D721Med (cell line): ENCODE results near the gene FLYWCH1.
A peak's percentile ranks its signal among the peaks of the same experiment; 100 is the strongest.
"Not testable (repeated sequence)": the region's sequence is repeated elsewhere in the genome, so short reads cannot be mapped to it uniquely, and the experiment has no call there.

Experiments used
- DNase-seq: peaks from one replicate; pipeline ENCODE4 v3.0.0; 2011; ENCODE audit warnings: low spot score; ENCODE audit not compliant: insufficient read length
- FAIRE-seq: peaks from 2 replicates; lab custom pipeline; 2011; peaks lifted over from hg19 to GRCh38; lab: Jason Lieb, UNC
- CTCF ChIP-seq: IDR thresholded peaks from 2 replicates; pipeline ENCODE4 v1.5.1; 2012; ENCODE audit warnings: mild to moderate bottlenecking, control low read depth; ENCODE audit not compliant: insufficient read depth; ENCODE audit errors: missing control alignments

The FLYWCH1 gene

GRCh38 chr16:2928796-2929195 lies 17.1 kb downstream of the FLYWCH1 start:
- TF ChIP-seq CTCF: no peak
- DNase-seq: peak; percentile 6
- no peak for FAIRE-seq

- DNase-seq (peak; percentile 1), FAIRE-seq (no peak)
- no peak for TF ChIP-seq CTCF
Measured at GRCh38 chr16:2929693-2930092, 18.0 kb downstream of the FLYWCH1 start.

- DNase-seq (peak; percentile 8), FAIRE-seq (no peak)
- no peak for TF ChIP-seq CTCF
Measured at GRCh38 chr16:2930236-2930635, 18.5 kb downstream of the FLYWCH1 start.

GRCh38 chr16:2931231-2931914 lies 19.6 kb downstream of the FLYWCH1 start:
- not testable (repeated sequence) for DNase-seq, FAIRE-seq

GRCh38 chr16:2933136-2933535 lies 21.4 kb downstream of the FLYWCH1 start:
- no peak for TF ChIP-seq CTCF
- DNase-seq (peak; percentile 10), FAIRE-seq (no peak)

- DNase-seq: no peak
- TF ChIP-seq CTCF: no peak
- FAIRE-seq: no peak
Measured at GRCh38 chr16:2933701-2934100, 22.0 kb downstream of the FLYWCH1 start.

GRCh38 chr16:2934450-2934849 lies 22.7 kb downstream of the FLYWCH1 start:
- DNase-seq: peak; percentile 7
- no peak for TF ChIP-seq CTCF
- no peak for FAIRE-seq

- peak; percentile 5 for DNase-seq
- no peak for FAIRE-seq
- TF ChIP-seq CTCF: no peak
Measured at GRCh38 chr16:2936436-2937011, 24.8 kb downstream of the FLYWCH1 start.
